GM18511 (cell line): ENCODE results near the gene NFATC4.
"Not testable (repeated sequence)": the region's sequence is repeated elsewhere in the genome, so short reads cannot be mapped to it uniquely, and the experiment has no call there.

Experiments used
- ATAC-seq: cut with Tn5 transposase; IDR thresholded peaks from one replicate; pipeline ENCODE4 v1.9.1; 2021; ENCODE audit warnings: mild to moderate bottlenecking, moderate library complexity; ENCODE audit not compliant: unreplicated experiment

NFATC4 gene

GRCh38 chr14:24338843-24339242, 29.1 kb upstream of the NFATC4 start:
- no peak for ATAC-seq

GRCh38 chr14:24339284-24340151, 28.5 kb upstream of the NFATC4 start, which contains the start of gene RIPK3:
Gene RIPK3, minus strand, starts transcription at chr14:24339991. Its CDS starts 165 bp downstream, at chr14:24339826.
- ATAC-seq, result peak; percentile 89

- no peak for ATAC-seq
Observed at GRCh38 chr14:24340606-24341005, 27.4 kb upstream of the NFATC4 start.

GRCh38 chr14:24342889-24343288, 25.1 kb upstream of the NFATC4 start:
- ATAC-seq, result no peak

- ATAC-seq, result no peak
Observed at GRCh38 chr14:24343795-24344660, 24.0 kb upstream of the NFATC4 start.

GRCh38 chr14:24347134-24347533, 20.9 kb upstream of the NFATC4 start:
- no peak for ATAC-seq

GRCh38 chr14:24348186-24348585, 19.8 kb upstream of the NFATC4 start:
- no peak for ATAC-seq

GRCh38 chr14:24349742-24350141, 18.2 kb upstream of the NFATC4 start:
- ATAC-seq, result no peak

- no peak for ATAC-seq
Observed at GRCh38 chr14:24351517-24351916, 16.5 kb upstream of the NFATC4 start.

GRCh38 chr14:24353559-24354481, 14.2 kb upstream of the NFATC4 start:
- no peak for ATAC-seq

GRCh38 chr14:24354482-24354825, 13.5 kb upstream of the NFATC4 start:
- not testable (repeated sequence) for ATAC-seq

- no peak for ATAC-seq
Observed at GRCh38 chr14:24355009-24355408, 13.0 kb upstream of the NFATC4 start.

GRCh38 chr14:24356208-24356607, 11.8 kb upstream of the NFATC4 start:
- no peak for ATAC-seq

GRCh38 chr14:24360281-24360680, 7.7 kb upstream of the NFATC4 start:
- ATAC-seq, result no peak

GRCh38 chr14:24361326-24361725, 6.7 kb upstream of the NFATC4 start:
- no peak for ATAC-seq

- ATAC-seq, result no peak
Observed at GRCh38 chr14:24362241-24362960, 5.6 kb upstream of the NFATC4 start.

GRCh38 chr14:24363401-24363800, 4.6 kb upstream of the NFATC4 start:
- ATAC-seq, result no peak

- no peak for ATAC-seq
Observed at GRCh38 chr14:24364841-24365240, 3.1 kb upstream of the NFATC4 start.

- ATAC-seq, result peak; percentile 45
Observed at GRCh38 chr14:24365600-24366412, 2.2 kb upstream of the NFATC4 start.
